ENCODE data around the gene DNM3. TPM values are rescaled to one million over a fixed set of nuclear protein-coding genes. Genes with fewer than 3 reads are reported as not detected.

Gene DNM3
- total RNA-seq, 1 experiment from 2014 or later = 0.71 TPM

- no TSS peak for BruUV-seq (replicated peaks)
- CTCF ChIA-PET = no interaction called here
- Histone ChIP-seq H3K27me3 (replicated peaks; ENCODE audit: insufficient read depth, low read depth, low read length, poor library complexity) (no peaks in the 10 kb centered on the region), H3K9me3 (ENCODE audit: low read depth, low read length, poor library complexity, severe bottlenecking) (no peaks in the 10 kb centered on the region), H3K27ac (ENCODE audit: low read depth, low read length, poor library complexity, severe bottlenecking) (no peak overlapping the region), H3K4me3 (ENCODE audit: low read depth, low read length, poor library complexity, severe bottlenecking) (no peak overlapping the region), H3K4me1 (ENCODE audit: insufficient read depth, low read length, poor library complexity, severe bottlenecking) (peaks cover 8% of the 10 kb centered on the region), H3K36me3 (ENCODE audit: insufficient read depth, low read length, poor library complexity, severe bottlenecking) (no peaks in the 10 kb centered on the region)
- intact Hi-C loops (cut with micrococcal nuclease; ENCODE audit: unreplicated experiment) = no loop called here
- TF ChIP-seq CTCF (conservative IDR thresholded peaks at IDR 0.05; ENCODE audit: low read depth, low read length) = no peak
- POLR2A ChIA-PET (ENCODE audit: low non-redundant PET) = no interaction called here
- DNase-seq (ENCODE audit: low spot score) = no peak
Observed at GRCh38 chr1:172255223-172255560, 413.9 kb downstream of the DNM3 start.

- POLR2A ChIA-PET (ENCODE audit: low non-redundant PET) = no interaction called here
- no peak for DNase-seq (ENCODE audit: low spot score)
- no peak overlapping the region for H3K4me3 ChIP-seq (ENCODE audit: low read depth, low read length, poor library complexity, severe bottlenecking)
- intact Hi-C loops (cut with micrococcal nuclease; ENCODE audit: unreplicated experiment) = no loop called here
- H3K36me3 ChIP-seq (ENCODE audit: insufficient read depth, low read length, poor library complexity, severe bottlenecking) = no peaks in the 10 kb centered on the region
- H3K27ac ChIP-seq (ENCODE audit: low read depth, low read length, poor library complexity, severe bottlenecking) = no peak overlapping the region
- H3K27me3 ChIP-seq (replicated peaks; ENCODE audit: insufficient read depth, low read depth, low read length, poor library complexity) = no peaks in the 10 kb centered on the region
- TF ChIP-seq CTCF (conservative IDR thresholded peaks at IDR 0.05; ENCODE audit: low read depth, low read length) (no peak), EZH2 (IDR thresholded peaks at IDR 0.05; ENCODE audit: borderline replicate concordance, low read depth, low read length, poor library complexity, severe bottlenecking) (no peak)
- BruUV-seq (replicated peaks) = no TSS peak
- no peaks in the 10 kb centered on the region for H3K4me1 ChIP-seq (ENCODE audit: insufficient read depth, low read length, poor library complexity, severe bottlenecking)
- CTCF ChIA-PET = no interaction called here
- H3K9me3 ChIP-seq (ENCODE audit: low read depth, low read length, poor library complexity, severe bottlenecking) = peaks cover under 1% of the 10 kb centered on the region
Observed at GRCh38 chr1:172265905-172266304, 424.6 kb downstream of the DNM3 start.

- Histone ChIP-seq H3K4me1 (ENCODE audit: insufficient read depth, low read length, poor library complexity, severe bottlenecking) (no peaks in the 10 kb centered on the region), H3K27me3 (replicated peaks; ENCODE audit: insufficient read depth, low read depth, low read length, poor library complexity) (no peaks in the 10 kb centered on the region), H3K27ac (ENCODE audit: low read depth, low read length, poor library complexity, severe bottlenecking) (no peak overlapping the region), H3K36me3 (ENCODE audit: insufficient read depth, low read length, poor library complexity, severe bottlenecking) (no peaks in the 10 kb centered on the region), H3K9me3 (ENCODE audit: low read depth, low read length, poor library complexity, severe bottlenecking) (no peaks in the 10 kb centered on the region), H3K4me3 (ENCODE audit: low read depth, low read length, poor library complexity, severe bottlenecking) (no peak overlapping the region)
- ChIA-PET POLR2A (ENCODE audit: low non-redundant PET) (no interaction called here), CTCF (no interaction called here)
- DNase-seq (ENCODE audit: low spot score) = no peak
- BruUV-seq (replicated peaks) = no TSS peak
- intact Hi-C loops (cut with micrococcal nuclease; ENCODE audit: unreplicated experiment) = no loop called here
- TF ChIP-seq CTCF (conservative IDR thresholded peaks at IDR 0.05; ENCODE audit: low read depth, low read length) (no peak), EZH2 (IDR thresholded peaks at IDR 0.05; ENCODE audit: borderline replicate concordance, low read depth, low read length, poor library complexity, severe bottlenecking) (no peak)
Observed at GRCh38 chr1:172266528-172267174, 425.4 kb downstream of the DNM3 start.

Measured in A673 (cell line).